K562 (cell line): Measurements from ENCODE around the gene NEMP1. TPM values are rescaled to one million over a fixed set of nuclear protein-coding genes. Genes with fewer than 3 reads are reported as not detected.

ENCODE experiments used
- ATAC-seq: fragments of 200-7000 bp; cut with Tn5 transposase; 3 replicates; pipeline ENCODE4 v1.9.1; 2020; ENCODE audit warnings: moderate library complexity
- BruUV-seq: library from RNA; stranded (reverse); fragments of 400-500 nt; replicated peaks from 2 replicates; lab custom pipeline; 2021; lab: Mats Ljungman, UMichigan
- CTCF ChIA-PET: fragments of 300-600 bp; formaldehyde crosslinking; extraction: SDS; loops from one replicate; lab custom pipeline; 2021; ENCODE audit warnings: low intra/inter-chr PET ratio; lab: Yijun Ruan, JAX
- POLR2A ChIA-PET: fragments of 300-600, 350-650 bp; sonication (Branson Sonifier 250); formaldehyde crosslinking; extraction: SDS; loops from one replicate; lab custom pipeline; 2021; ENCODE audit warnings: antibody characterized with exemption, inconsistent platforms; lab: Yijun Ruan, JAX
- DNase-seq, 4 experiments: peaks; one replicate each; pipeline versions ENCODE4 v3.0.0 to v3.0.0-alpha.2; 2011 to 2018; ENCODE audit warnings: low spot score in 3 of 4, mixed read lengths in 3 of 4; ENCODE audit errors: extremely low read depth in 1 of 4
- FAIRE-seq: peaks from 2 replicates; lab custom pipeline; 2011; peaks lifted over from hg19 to GRCh38; lab: Jason Lieb, UNC
- H2AFZ ChIP-seq: 2 replicates; pipeline ENCODE4 v1.6.0; 2011; ENCODE audit warnings: low read depth, low read length, control low read depth, inconsistent platforms
- H3K27ac ChIP-seq: fragments of 200-600 bp; 3 replicates; pipeline ENCODE4 v1.8.0; 2011; ENCODE audit warnings: low read depth, mild to moderate bottlenecking, control low read depth, inconsistent platforms, low read length, moderate library complexity, mixed read lengths; ENCODE audit errors: extremely low read depth
- H3K27me3 ChIP-seq, 2 experiments: fragments of 300-600 bp in 1 of 2; 2 replicates in 1 of 2; 3 replicates in 1 of 2; pipeline versions ENCODE4 v1.6.0 to v1.8.0; 2011; ENCODE audit warnings: inconsistent platforms in 2 of 2, low read length in 2 of 2, mild to moderate bottlenecking in 1 of 2, mixed read lengths in 1 of 2, moderate library complexity in 1 of 2; ENCODE audit not compliant: control insufficient read depth in 2 of 2, insufficient read depth in 2 of 2
- H3K36me3 ChIP-seq: fragments of 300-600 bp; 3 replicates; pipeline ENCODE4 v1.8.0; 2011; ENCODE audit warnings: mild to moderate bottlenecking, low read length, inconsistent platforms; ENCODE audit not compliant: control insufficient read depth, insufficient read depth
- H3K4me1 ChIP-seq, 2 experiments: fragments of 200-600 bp in 1 of 2; replicated peaks in 1 of 2; 2 replicates in 1 of 2; 3 replicates in 1 of 2; pipeline versions ENCODE4 v1.5.1 to v1.8.0; 2011; ENCODE audit warnings: inconsistent platforms in 2 of 2, low read length in 2 of 2, mild to moderate bottlenecking in 1 of 2, mixed read lengths in 1 of 2, moderate library complexity in 1 of 2; ENCODE audit not compliant: control insufficient read depth in 2 of 2, insufficient read depth in 2 of 2
- H3K4me2 ChIP-seq: 2 replicates; pipeline ENCODE4 v1.6.1; 2011; ENCODE audit warnings: low read length, control low read depth, inconsistent platforms, mixed read lengths; ENCODE audit not compliant: insufficient read depth
- H3K4me3 ChIP-seq: fragments of 200-600 bp; sonication (generic), shearing (Covaris generic); 2 replicates; pipeline ENCODE4 v1.5.1; 2016; ENCODE audit warnings: control low read depth, inconsistent platforms
- H3K79me2 ChIP-seq: fragments of 200-600 bp; 3 replicates; pipeline ENCODE4 v1.8.0; 2011; ENCODE audit warnings: low read length, inconsistent platforms; ENCODE audit not compliant: control insufficient read depth, insufficient read depth
- H3K9ac ChIP-seq, 2 experiments: 2 replicates each; pipeline versions ENCODE4 v1.6.0 to v1.6.1; 2011; ENCODE audit warnings: low read depth in 2 of 2, low read length in 2 of 2, control low read depth in 1 of 2, inconsistent platforms in 1 of 2, mild to moderate bottlenecking in 1 of 2, mixed read lengths in 1 of 2; ENCODE audit not compliant: insufficient read depth in 1 of 2
- H3K9me1 ChIP-seq: one replicate; pipeline ENCODE4 v1.6.0; 2011; ENCODE audit warnings: inconsistent platforms, mild to moderate bottlenecking, low read length, moderate library complexity; ENCODE audit not compliant: control insufficient read depth, insufficient read depth
- H3K9me3 ChIP-seq: replicated peaks from 2 replicates; pipeline ENCODE4 v1.5.1; 2011; ENCODE audit warnings: low read depth, low read length, inconsistent platforms; ENCODE audit not compliant: control insufficient read depth, insufficient read depth
- H4K20me1 ChIP-seq: replicated peaks from 2 replicates; pipeline ENCODE4 v1.6.1; 2011; ENCODE audit warnings: low read length, inconsistent platforms, mixed read lengths; ENCODE audit not compliant: control insufficient read depth, insufficient read depth
- ATF7 ChIP-seq: fragments of 450-650 bp; IDR thresholded peaks from 2 replicates; pipeline ENCODE4 v1.7.1; 2014; ENCODE audit warnings: mild to moderate bottlenecking, moderate library complexity
- SMARCE1 ChIP-seq: fragments of 450-650 bp; IDR thresholded peaks from 2 replicates; pipeline ENCODE4 v1.7.1; 2016; ENCODE audit warnings: mild to moderate bottlenecking
- TFAM ChIP-seq: fragments of 250-450 bp; sonication (Bioruptor Pico); conservative IDR thresholded peaks from 2 replicates; pipeline ENCODE4 v1.5.0; 2021; ENCODE audit warnings: mild to moderate bottlenecking, moderate library complexity
- WGBS: fragments of 100-300 bp; shearing (Covaris generic); methylation state at CpG from one replicate; pipeline ENCODE4 v1.1.6; 2016; ENCODE audit warnings: low coverage, mixed read lengths; ENCODE audit not compliant: insufficient coverage; ENCODE audit errors: missing lambda C conversion rate; 5-methylcytosine and 5-hydroxymethylcytosine counted together
- in situ Hi-C: fragments of 300-500 bp; cut with MboI; formaldehyde crosslinking; loops from 4 replicates; pipeline ENCODE4 v1.15.0; 2018; ENCODE audit warnings: inconsistent platforms, mixed read lengths
- intact Hi-C: fragments of 100-400 bp; cut with micrococcal nuclease; formaldehyde crosslinking; loops from 2 replicates; pipeline ENCODE4 v1.14.2; 2022
- polyA plus RNA-seq, 8 experiments: library from polyadenylated mRNA; depleted of rRNA in 4 of 8; stranded (reverse) in 5 of 8; unstranded in 3 of 8; fragments of >200 nt; fragmentation: Nextera tagmentation in 2 of 8; fragmentation: Illumina TruSeq in 1 of 8; extraction: Ambion mirVana in 2 of 8; extraction: Trizol in 1 of 8; gene quantifications; 2 replicates each; pipeline versions ENCODE4 v1.2.1 to v1.2.3, GENCODE V29; 2011 to 2014; ENCODE audit warnings: inconsistent platforms in 1 of 8, missing spikeins in 1 of 8
- total RNA-seq, 7 experiments: library from RNA; depleted of rRNA in 6 of 7; stranded (reverse); fragments of >200 nt in 6 of 7; fragmentation: Illumina TruSeq in 2 of 7; extraction: Trizol in 2 of 7; gene quantifications; 2 replicates each; pipeline versions ENCODE4 v1.2.1 to v1.2.3, GENCODE V29; 2011 to 2021; ENCODE audit warnings: low replicate concordance in 1 of 7
- TF ChIP-seq, protein P1 (sequence below): sonication (generic); formaldehyde crosslinking; IDR thresholded peaks from 2 replicates; pipeline ENCODE4 v1.8.1; 2023; ENCODE audit warnings: missing genetic modification reagents, mild to moderate bottlenecking, borderline replicate concordance
- TF ChIP-seq, protein P2 (sequence below), 3 experiments: fragments of 200-800 bp in 1 of 3; fragments of 250-450 bp in 1 of 3; fragments of 450-650 bp in 1 of 3; sonication (Bioruptor Pico) in 1 of 3; sonication (Bioruptor generic) in 1 of 3; formaldehyde crosslinking in 1 of 3; IDR thresholded peaks; 2 replicates each; pipeline versions ENCODE4 v1.6.1 to v1.8.0; 2016 to 2022; ENCODE audit warnings: mild to moderate bottlenecking in 2 of 3, missing genetic modification characterization in 2 of 3, missing compliant biosample characterization in 1 of 3, moderate library complexity in 1 of 3
- TF ChIP-seq, protein P3 (sequence below): sonication (generic); formaldehyde crosslinking; IDR thresholded peaks from 2 replicates; pipeline ENCODE4 v1.8.1; 2023; ENCODE audit warnings: mild to moderate bottlenecking, missing genetic modification reagents
- TF ChIP-seq, protein P4 (sequence below): fragments of 250-450 bp; sonication (Bioruptor Pico); IDR thresholded peaks from 2 replicates; pipeline ENCODE4 v1.9.0; 2021; ENCODE audit warnings: mild to moderate bottlenecking

NEMP1 gene
- total and polyA plus RNA-seq, 9 of the 15 experiments (the other 6 are each of a cell fraction or from before 2014, with no cell fraction given) = 9.5 to 82.2 (median 41.2) TPM

DNA sequence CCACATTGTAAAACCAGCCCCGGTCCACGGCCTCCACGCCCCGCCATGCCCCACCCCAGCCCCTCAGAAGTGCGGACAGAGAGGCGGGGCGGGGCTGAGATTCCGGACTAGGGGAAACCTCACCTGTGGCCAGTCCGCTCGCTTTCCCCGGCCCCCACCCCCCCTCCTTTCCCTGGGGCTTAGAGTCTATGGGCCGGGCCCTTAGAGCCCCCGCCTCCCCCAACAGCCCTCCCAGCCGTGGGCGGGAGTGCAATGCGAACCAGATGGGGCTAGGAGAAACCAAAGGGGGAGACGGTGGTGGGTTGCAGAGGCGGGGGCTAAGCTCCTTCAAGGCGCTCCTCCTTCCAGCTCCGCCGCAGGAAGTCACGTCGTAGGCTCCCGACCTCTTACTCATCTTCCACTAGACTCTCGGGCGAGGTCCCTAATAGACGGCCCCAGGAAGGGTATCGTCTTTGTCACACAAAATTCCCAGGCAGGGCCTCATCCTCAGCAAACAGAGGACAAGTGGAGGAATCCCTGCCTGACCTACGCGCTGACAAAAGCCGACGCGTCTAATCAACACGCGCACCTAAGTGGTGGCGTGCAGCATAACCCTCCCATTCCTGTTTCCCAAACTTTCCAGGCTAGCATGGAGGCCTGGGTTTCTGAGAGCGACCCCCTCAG is 9.2 kb upstream of the NEMP1 start:
- H3K4me1 ChIP-seq = peaks cover 29 to 60% of the 10 kb centered on the region in 2 experiments
- FAIRE-seq = peak; percentile 62
- no peaks in the 10 kb centered on the region for H3K9me3 ChIP-seq
- H4K20me1 ChIP-seq = peaks cover 5% of the 10 kb centered on the region
- in situ Hi-C loops = no loop called here
- H3K79me2 ChIP-seq = peaks cover 38% of the 10 kb centered on the region
- ChIA-PET CTCF (interaction anchor here (1.3 kb wide), 2 partner anchors 19 to 25 kb away, joined by 3 read pairs; no protein-coding TSS in a partner anchor), POLR2A (interaction anchor here (0.5 to 6.0 kb wide), 5 partner anchors 8 to 452 kb away, joined by 3 to 44 read pairs (median 4); partner anchors contain the start of gene NEMP1)
- peak overlapping the region; percentile 93 for H3K4me2 ChIP-seq
- peaks cover 23% of the 10 kb centered on the region for H3K36me3 ChIP-seq
- H3K9ac ChIP-seq = peak overlapping the region; percentile 93 to 98
- H2AFZ ChIP-seq = peak overlapping the region; percentile 74
- peak; percentile 80 to 96 (median 86) for DNase-seq
- no peaks in the 10 kb centered on the region for H3K27me3 ChIP-seq
- under 1% methylated on average over 21 of the region's 37 CpGs for WGBS
- no TSS peak for BruUV-seq
- peak; percentile 63 for ATAC-seq
- H3K27ac ChIP-seq = peak overlapping the region; percentile 93
- intact Hi-C loops = loop anchor here (1.0 to 10.0 kb wide), 2 partner anchors 23 to 453 kb away; partner anchors contain the start of genes BAZ2A and STAT6
- H3K4me3 ChIP-seq = peak overlapping the region; percentile 73
- no peaks in the 10 kb centered on the region for H3K9me1 ChIP-seq
- TF ChIP-seq, protein P1, sequence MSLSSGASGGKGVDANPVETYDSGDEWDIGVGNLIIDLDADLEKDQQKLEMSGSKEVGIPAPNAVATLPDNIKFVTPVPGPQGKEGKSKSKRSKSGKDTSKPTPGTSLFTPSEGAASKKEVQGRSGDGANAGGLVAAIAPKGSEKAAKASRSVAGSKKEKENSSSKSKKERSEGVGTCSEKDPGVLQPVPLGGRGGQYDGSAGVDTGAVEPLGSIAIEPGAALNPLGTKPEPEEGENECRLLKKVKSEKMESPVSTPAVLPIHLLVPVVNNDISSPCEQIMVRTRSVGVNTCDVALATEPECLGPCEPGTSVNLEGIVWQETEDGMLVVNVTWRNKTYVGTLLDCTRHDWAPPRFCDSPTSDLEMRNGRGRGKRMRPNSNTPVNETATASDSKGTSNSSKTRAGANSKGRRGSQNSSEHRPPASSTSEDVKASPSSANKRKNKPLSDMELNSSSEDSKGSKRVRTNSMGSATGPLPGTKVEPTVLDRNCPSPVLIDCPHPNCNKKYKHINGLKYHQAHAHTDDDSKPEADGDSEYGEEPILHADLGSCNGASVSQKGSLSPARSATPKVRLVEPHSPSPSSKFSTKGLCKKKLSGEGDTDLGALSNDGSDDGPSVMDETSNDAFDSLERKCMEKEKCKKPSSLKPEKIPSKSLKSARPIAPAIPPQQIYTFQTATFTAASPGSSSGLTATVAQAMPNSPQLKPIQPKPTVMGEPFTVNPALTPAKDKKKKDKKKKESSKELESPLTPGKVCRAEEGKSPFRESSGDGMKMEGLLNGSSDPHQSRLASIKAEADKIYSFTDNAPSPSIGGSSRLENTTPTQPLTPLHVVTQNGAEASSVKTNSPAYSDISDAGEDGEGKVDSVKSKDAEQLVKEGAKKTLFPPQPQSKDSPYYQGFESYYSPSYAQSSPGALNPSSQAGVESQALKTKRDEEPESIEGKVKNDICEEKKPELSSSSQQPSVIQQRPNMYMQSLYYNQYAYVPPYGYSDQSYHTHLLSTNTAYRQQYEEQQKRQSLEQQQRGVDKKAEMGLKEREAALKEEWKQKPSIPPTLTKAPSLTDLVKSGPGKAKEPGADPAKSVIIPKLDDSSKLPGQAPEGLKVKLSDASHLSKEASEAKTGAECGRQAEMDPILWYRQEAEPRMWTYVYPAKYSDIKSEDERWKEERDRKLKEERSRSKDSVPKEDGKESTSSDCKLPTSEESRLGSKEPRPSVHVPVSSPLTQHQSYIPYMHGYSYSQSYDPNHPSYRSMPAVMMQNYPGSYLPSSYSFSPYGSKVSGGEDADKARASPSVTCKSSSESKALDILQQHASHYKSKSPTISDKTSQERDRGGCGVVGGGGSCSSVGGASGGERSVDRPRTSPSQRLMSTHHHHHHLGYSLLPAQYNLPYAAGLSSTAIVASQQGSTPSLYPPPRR (CRISPR knock-in tag) = no peak; the same call in 1 of the 2 replicates
- TF ChIP-seq, protein P2, sequence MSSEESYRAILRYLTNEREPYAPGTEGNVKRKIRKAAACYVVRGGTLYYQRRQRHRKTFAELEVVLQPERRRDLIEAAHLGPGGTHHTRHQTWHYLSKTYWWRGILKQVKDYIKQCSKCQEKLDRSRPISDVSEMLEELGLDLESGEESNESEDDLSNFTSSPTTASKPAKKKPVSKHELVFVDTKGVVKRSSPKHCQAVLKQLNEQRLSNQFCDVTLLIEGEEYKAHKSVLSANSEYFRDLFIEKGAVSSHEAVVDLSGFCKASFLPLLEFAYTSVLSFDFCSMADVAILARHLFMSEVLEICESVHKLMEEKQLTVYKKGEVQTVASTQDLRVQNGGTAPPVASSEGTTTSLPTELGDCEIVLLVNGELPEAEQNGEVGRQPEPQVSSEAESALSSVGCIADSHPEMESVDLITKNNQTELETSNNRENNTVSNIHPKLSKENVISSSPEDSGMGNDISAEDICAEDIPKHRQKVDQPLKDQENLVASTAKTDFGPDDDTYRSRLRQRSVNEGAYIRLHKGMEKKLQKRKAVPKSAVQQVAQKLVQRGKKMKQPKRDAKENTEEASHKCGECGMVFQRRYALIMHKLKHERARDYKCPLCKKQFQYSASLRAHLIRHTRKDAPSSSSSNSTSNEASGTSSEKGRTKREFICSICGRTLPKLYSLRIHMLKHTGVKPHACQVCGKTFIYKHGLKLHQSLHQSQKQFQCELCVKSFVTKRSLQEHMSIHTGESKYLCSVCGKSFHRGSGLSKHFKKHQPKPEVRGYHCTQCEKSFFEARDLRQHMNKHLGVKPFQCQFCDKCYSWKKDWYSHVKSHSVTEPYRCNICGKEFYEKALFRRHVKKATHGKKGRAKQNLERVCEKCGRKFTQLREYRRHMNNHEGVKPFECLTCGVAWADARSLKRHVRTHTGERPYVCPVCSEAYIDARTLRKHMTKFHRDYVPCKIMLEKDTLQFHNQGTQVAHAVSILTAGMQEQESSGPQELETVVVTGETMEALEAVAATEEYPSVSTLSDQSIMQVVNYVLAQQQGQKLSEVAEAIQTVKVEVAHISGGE (CRISPR knock-in tag; IDR thresholded peaks at IDR 0.05) = peak in 1 of 3 experiments; percentile 20; a peak in 2 of 6 replicates
- TF ChIP-seq ATF7 = peak; percentile 37; the same call in 1 of the 2 replicates
- TF ChIP-seq SMARCE1 = peak; percentile 40; the same call in 1 of the 2 replicates
- TF ChIP-seq, protein P3, sequence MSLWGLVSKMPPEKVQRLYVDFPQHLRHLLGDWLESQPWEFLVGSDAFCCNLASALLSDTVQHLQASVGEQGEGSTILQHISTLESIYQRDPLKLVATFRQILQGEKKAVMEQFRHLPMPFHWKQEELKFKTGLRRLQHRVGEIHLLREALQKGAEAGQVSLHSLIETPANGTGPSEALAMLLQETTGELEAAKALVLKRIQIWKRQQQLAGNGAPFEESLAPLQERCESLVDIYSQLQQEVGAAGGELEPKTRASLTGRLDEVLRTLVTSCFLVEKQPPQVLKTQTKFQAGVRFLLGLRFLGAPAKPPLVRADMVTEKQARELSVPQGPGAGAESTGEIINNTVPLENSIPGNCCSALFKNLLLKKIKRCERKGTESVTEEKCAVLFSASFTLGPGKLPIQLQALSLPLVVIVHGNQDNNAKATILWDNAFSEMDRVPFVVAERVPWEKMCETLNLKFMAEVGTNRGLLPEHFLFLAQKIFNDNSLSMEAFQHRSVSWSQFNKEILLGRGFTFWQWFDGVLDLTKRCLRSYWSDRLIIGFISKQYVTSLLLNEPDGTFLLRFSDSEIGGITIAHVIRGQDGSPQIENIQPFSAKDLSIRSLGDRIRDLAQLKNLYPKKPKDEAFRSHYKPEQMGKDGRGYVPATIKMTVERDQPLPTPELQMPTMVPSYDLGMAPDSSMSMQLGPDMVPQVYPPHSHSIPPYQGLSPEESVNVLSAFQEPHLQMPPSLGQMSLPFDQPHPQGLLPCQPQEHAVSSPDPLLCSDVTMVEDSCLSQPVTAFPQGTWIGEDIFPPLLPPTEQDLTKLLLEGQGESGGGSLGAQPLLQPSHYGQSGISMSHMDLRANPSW = peak; percentile 51; the same call in 1 of the 2 replicates
- no peak for TF ChIP-seq TFAM (CRISPR knock-in tag)
- TF ChIP-seq, protein P4, sequence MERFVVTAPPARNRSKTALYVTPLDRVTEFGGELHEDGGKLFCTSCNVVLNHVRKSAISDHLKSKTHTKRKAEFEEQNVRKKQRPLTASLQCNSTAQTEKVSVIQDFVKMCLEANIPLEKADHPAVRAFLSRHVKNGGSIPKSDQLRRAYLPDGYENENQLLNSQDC (CRISPR knock-in tag) = no peak
